Measurements from ENCODE around the gene NDUFA5.
A peak's percentile ranks its signal among the peaks of the same experiment; 100 is the strongest.

Gene NDUFA5
- 47.6 to 57.9 (median 52.6) reads per million in 4 experiments for total RNA-seq

DNA sequence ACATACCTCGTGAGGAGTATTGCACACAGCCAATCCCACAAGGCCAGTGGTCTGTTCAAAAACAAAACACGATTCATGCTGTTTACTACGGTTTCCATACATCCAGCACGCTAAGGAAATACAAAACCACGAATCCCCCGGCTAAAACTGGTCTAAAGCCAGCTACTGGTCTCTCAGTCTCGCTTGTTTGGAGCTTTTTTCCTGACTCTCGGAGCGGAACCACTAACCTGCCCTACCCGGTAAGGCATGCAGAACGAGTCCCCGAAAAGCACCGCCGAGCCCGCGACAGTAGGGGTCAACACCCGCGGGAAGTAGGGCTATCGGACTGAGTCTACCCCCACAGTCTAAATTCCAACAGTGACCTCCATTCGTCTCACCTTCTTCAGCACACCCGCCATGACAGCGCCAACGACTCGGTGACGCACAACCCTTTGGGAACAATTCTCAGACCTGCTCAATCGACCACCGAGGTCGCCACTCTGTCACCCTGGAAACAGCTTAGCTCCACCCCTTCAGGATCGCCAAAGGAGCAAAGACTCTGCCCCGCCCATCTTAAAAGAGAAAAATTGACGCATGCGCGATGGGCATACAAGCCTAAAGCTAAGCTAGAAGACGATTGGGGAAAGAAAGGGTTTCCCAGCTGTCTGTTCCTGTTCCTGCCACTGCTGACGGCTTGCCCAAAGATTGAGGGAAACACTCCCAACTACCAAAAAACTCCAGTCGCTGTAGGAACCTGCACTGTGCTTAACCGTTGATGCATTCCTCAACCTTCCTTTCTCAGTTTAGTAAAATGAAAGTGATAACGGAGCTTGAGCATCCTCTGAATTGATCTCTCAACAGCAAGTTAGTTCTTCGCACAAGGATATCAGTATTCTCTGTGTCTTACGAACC lies at the start of gene NDUFA5:
Gene NDUFA5, minus strand, starts transcription at position 421 of the 891 bp plus-strand sequence. Its CDS starts 23 bp downstream, at position 398.
- DNase-seq, result peak; percentile 97

GRCh38 chr7:123604739-123605138 lies 47.1 kb upstream of the NDUFA5 start:
- no peak for DNase-seq

- no peak for DNase-seq
These were observed 45.0 kb upstream of the NDUFA5 start for GRCh38 chr7:123602648-123603047.

- no peak for DNase-seq
These were observed 43.9 kb upstream of the NDUFA5 start, which contains the start of gene ASB15 for GRCh38 chr7:123601530-123601929. Gene ASB15 (plus strand): TSS chr7:123601821. CDS start chr7:123614503, 12,682 bp downstream.

GRCh38 chr7:123600876-123601275 lies 43.3 kb upstream of the NDUFA5 start:
- no peak for DNase-seq

DNA sequence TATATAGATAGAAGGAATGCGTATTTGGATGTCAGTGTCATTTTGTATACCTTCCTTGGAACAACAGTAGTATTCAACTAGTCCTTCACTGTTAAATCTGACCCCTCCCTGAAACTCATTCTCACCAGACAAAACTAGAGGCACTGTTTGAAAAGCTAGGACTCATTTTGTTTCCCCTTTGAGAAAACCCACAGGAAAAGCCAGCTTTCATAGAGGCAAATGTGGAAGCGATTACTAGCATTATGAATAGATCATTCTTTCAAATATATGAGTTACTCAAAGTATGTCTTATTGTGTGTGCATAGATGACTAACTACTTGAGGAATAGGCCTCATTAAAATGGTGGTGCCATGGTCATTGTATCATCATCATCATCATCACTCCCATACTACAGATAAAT lies 42.1 kb upstream of the NDUFA5 start:
- no peak for DNase-seq

GRCh38 chr7:123598657-123599056 lies 41.0 kb upstream of the NDUFA5 start:
- DNase-seq, result no peak

DNA sequence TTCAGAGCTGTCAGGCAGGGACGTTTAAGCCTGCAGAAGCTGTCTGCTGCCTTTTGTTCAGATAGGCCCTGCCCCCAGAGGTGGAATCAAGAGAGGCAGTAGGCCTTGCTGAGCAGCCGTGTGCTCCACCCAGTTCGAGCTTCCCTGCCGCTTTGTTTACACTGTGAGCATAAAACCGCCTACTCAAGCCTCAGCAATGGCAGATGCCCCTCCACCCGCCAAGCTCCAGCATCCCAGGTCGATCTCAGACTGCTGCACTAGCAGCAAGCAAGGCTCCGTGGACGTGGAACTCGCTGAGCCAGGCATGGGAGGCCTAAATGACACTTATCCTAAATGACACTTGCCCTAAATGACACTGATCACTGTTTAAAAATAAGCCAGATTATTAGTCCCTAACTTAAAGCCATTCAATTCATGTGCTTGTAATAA lies 37.2 kb upstream of the NDUFA5 start:
- no peak for DNase-seq

GRCh38 chr7:123588376-123588775 lies 30.8 kb upstream of the NDUFA5 start:
- DNase-seq, result no peak

DNA sequence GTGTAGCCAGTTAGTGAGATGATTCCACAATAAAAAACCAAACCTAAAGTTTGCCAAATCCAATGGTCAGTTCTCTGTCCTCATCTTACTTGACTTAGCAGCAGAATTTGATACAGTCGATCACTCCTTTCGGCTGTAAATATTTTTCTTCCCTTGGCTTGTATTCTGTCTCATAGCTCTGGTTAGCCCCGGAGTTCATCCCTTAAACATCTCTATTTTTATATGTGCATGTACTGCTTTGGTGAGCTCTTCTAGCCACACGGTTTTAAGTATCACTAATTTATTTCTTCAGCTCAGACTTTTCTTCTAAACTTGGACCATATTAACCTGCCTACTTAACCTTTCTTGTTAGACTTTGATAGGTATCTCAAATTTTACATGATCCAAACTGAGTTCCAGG lies 26.2 kb upstream of the NDUFA5 start:
- no peak for DNase-seq

DNA sequence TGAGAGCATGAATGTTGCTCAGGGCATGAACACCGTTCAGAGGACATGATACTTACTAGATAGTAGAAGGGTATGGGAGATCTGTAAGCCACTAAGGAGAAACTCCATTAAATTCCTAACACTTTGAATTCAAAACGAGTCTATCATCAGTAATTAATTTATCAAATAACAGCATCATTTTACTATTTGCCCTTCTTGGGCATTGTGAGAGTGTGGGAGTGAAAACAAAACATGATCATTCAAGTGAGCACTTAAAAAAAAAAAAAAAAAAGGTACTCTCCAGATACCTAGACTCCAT lies 23.5 kb upstream of the NDUFA5 start:
- no peak for DNase-seq

GRCh38 chr7:123580406-123581161 lies 23.0 kb upstream of the NDUFA5 start:
- no peak for DNase-seq

DNA sequence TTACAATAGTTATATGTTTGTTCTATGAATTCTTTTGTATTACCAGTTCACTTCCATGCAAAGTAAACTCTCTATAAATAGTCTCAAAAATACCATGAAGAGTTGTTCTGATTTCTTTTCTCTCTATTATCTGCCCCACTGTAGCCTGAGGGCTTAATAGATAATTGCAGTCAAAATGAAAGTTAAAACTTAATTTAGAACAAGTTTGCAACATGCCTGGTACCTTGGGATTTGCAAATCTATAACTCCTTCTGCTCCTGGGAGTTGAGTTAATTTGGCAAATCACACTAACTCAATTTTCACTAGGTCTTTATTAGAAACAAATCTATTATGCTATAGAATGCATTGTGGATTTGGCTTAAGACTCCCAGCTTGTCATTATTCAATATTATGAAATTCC lies 21.8 kb upstream of the NDUFA5 start:
- no peak for DNase-seq

DNA sequence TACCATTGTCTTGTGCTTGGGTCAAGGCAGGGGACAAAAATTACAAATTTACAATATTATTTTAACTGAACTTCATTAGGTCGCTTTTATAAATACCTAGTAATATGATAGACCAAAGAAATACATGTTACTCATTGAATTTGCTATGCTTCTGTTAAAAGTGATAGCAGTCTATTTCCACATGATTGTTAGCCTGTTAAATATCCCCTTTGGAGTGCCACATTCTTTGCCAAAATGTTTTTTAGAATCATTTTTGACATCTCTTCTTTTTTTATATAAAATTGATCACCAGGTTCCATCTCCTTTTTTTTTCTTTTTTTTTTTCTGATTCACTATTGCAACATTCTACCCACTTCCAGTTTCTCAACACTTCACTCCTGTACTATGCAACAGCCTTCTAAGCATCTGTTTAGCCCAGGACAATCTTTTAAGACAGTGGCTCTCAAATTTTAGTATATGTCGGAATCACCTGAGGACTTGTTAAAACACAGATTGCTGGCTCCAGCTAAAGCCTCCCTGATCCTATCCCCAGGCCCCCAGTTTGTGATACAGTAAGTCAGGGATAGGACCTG lies 16.4 kb upstream of the NDUFA5 start:
- DNase-seq, result no peak

DNA sequence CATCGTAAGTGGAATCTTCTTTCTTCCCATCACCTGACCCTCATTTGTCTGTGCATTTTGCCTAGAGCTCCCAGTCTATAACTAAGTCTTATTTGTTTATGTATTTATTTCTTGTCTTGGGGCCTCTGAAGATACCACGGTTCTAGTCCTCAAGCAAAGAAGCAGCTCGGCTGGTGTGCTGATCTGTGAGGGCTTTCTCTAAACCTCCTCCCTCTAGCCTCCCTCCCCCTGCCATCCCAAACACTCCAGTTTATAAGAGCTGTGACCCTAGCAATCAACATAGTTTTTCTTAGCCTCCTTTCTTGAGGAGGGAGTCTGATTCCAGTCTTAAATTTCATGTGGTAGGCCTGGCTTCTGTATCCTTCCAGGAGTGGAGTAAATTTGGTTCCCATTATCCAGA lies 15.7 kb upstream of the NDUFA5 start:
- no peak for DNase-seq

DNA sequence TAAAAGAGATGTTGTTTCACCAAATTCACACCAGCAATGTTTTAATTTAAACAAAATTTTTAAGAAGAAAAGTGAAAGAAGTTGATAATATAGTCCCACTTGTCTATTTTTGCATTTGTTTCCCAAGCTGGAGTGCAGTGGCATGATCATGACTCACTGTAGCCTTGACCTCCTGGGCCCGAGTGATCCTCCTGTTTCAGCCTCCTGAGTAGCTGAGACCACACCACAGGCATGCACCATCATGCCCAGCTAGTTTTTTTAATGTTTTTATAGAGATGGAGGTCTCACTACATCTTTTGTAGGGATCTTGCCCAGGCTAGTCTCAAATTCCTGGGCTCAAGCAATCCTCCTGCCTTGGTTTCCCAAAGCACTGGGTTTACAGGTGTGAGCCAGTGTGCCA lies 14.1 kb upstream of the NDUFA5 start:
- no peak for DNase-seq

DNA sequence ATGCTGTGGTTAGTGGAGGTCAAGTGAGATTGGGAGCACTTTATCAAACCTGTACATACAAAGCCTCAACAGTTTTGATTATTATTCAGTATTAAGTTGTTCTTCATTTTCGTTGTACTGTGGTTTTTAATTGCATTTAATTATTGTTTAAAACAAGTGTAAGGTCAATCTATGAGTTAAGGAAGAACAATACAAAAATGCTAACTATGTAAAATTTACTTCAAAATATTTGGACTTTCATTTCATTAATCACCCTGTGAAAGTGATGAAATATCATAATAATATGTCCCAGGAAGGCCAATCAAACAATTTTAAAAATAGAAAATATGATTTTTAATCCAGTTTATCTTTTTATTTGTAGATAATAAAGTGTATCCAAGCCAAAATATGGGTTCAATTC lies 13.6 kb upstream of the NDUFA5 start:
- no peak for DNase-seq

- no peak for DNase-seq
These were observed 13.0 kb upstream of the NDUFA5 start for GRCh38 chr7:123570390-123571182.

DNA sequence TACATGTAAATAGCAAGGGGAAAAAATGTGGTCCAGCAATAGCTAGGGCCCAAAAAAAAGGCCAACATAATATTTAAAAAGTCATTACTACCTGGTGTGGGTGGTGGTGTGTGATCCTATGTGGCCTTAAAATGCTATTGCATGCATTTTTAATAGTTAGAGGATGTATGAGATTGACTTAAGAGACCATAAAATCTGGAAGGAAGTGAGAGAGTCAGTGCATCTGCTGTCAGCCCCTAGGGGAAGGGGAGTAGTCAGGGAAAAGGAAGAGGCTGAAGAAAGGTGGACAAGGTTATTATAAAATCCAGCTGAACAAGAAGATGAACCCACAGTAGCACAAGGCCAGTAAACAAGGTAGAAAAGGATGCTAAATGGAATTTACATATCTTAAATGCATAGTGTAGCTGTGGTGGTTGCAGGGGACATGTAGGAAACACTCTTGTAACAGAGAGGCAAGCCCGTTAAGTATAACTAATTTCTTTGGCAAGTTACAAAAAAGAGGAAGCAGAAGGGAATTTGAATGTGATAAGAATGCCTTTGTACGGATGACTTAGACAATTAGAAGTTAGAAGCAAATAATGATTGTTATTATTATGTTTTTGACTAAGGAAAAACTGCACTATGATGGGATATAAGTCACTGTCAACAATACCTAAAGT lies 11.9 kb upstream of the NDUFA5 start:
- DNase-seq, result no peak

- DNase-seq, result no peak
These were observed 4.5 kb upstream of the NDUFA5 start for GRCh38 chr7:123562121-123562520.

DNA sequence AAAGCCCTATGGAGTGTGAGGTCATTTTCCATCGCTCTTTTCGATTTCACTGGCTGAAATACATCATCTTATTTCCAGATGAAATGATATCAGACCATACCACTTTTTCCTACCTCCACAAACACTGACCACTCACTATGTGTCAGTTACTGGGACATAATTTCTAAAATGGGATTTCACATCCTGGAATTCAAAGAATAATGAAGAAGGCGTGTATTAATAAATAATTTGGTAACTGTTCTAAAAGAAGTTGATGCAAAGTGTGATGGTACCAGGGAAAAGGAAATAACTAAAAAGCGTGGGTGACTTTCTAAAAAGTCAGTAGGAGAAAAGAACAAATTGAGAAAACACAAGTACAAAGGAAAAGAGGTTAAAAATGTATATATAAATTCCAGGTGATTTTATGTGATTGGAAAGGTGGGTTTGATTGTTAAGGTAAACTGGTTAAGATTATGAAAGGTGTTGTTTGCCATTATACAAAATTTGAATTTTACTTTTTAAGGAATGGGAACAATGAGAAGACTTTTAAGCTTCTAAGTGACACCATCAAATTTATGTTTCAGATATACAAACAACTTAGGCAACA lies 764 bp upstream of the NDUFA5 start:
- no peak for DNase-seq

DNA sequence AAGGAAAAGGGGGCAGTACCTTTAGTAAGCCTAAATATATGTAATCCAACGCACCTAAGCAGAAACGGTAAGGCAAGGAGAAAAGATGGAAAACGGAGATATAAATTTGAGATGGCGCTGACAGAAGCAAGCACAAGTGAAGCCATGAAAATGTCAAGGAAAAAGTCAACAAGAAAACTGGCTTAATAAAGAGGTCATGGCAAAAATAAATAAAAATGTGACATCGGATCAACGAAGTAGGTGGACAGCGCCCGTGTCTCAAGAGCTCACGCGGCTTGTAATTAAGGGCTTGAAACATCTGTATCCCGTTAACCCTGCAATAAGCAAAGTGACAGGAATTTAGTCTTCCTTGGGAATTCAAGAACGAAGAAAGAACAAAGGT lies 611 bp downstream of the NDUFA5 start:
- no peak for DNase-seq
